Measurements from ENCODE around the gene FCHSD2.

GRCh38 chr11:73162196-73162740 is 20.1 kb upstream of the FCHSD2 start:
- TF ChIP-seq EZH2 (IDR thresholded peaks at IDR 0.05; ENCODE audit: insufficient read depth, poor library complexity, severe bottlenecking) (no peak), EZH2phosphoT487 (IDR thresholded peaks at IDR 0.05; ENCODE audit: insufficient read depth, low read depth) (no peak)

All from GM23248 (cell line).